Lower leg skin (tissue), 3 donors: ENCODE measurements around the gene SWI5.

Experiments
- POLR2A ChIP-seq, 2 donors: fragments of 450-650 bp; IDR thresholded peaks; one replicate each; pipeline ENCODE4 v1.6.1; 2016 to 2017; ENCODE audit warnings: antibody characterized with exemption in 2 of 2, mild to moderate bottlenecking in 1 of 2, moderate library complexity in 1 of 2
- TF ChIP-seq, protein P1 (sequence below), 3 donors: fragments of 450-650 bp; IDR thresholded peaks; one replicate each; pipeline ENCODE4 v1.5.1; 2016; ENCODE audit warnings: antibody characterized with exemption in 3 of 3, mild to moderate bottlenecking in 3 of 3, moderate library complexity in 2 of 3

DNA sequence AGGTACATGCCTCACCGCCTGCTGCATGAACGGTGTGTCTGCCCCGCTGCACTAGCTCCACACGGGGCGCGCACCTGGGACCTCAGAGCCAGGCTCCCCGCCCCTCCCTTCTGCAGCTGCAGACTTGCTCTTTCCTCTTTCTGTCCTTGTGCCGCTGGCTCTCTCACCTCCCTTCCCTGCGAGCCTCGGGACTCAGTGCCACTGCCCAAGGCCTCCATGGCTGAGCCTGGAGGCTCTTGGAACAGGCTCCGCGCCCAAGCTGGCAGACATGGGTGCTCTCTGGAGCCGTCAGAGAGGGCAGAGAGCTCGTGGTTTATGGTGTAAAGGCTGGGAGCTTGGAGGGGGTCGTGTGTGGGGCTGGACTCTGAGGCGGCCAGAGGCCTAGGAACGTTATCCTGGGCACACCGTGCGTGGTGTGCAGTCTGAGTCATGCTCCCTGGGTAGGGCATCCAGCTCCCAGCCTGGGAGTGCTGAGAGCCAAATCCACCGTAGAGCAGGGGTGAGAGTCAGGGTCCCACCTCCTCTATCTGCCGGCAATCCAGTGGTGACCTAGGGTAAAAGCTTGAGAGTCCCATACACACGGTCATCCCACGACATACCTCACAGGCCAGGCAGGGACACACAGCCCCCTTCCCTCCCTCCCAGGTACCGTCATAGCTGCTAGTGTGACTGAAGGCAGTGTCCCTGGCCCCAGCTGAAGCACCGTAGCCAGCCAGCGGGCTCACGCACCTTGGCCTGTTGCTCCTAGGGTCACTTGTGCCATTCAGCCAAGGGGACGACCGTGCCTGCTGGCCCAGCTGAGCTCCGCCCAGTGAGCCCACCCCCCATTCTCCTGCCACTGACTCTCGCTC, 22.7 kb upstream of the SWI5 start:
- TF ChIP-seq, protein P1, sequence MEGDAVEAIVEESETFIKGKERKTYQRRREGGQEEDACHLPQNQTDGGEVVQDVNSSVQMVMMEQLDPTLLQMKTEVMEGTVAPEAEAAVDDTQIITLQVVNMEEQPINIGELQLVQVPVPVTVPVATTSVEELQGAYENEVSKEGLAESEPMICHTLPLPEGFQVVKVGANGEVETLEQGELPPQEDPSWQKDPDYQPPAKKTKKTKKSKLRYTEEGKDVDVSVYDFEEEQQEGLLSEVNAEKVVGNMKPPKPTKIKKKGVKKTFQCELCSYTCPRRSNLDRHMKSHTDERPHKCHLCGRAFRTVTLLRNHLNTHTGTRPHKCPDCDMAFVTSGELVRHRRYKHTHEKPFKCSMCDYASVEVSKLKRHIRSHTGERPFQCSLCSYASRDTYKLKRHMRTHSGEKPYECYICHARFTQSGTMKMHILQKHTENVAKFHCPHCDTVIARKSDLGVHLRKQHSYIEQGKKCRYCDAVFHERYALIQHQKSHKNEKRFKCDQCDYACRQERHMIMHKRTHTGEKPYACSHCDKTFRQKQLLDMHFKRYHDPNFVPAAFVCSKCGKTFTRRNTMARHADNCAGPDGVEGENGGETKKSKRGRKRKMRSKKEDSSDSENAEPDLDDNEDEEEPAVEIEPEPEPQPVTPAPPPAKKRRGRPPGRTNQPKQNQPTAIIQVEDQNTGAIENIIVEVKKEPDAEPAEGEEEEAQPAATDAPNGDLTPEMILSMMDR (IDR thresholded peaks at IDR 0.05), result no peak
- TF ChIP-seq POLR2A (IDR thresholded peaks at IDR 0.05), result no peak
